HG03439 (cell line): ENCODE results near the gene SACS.
"Not testable (repeated sequence)": the region's sequence is repeated elsewhere in the genome, so short reads cannot be mapped to it uniquely, and the experiment has no call there.

Experiments used
- ATAC-seq: cut with Tn5 transposase; IDR thresholded peaks from one replicate; pipeline ENCODE4 v1.9.1; 2021; ENCODE audit warnings: mild to moderate bottlenecking, moderate library complexity; ENCODE audit not compliant: unreplicated experiment

SACS gene

DNA sequence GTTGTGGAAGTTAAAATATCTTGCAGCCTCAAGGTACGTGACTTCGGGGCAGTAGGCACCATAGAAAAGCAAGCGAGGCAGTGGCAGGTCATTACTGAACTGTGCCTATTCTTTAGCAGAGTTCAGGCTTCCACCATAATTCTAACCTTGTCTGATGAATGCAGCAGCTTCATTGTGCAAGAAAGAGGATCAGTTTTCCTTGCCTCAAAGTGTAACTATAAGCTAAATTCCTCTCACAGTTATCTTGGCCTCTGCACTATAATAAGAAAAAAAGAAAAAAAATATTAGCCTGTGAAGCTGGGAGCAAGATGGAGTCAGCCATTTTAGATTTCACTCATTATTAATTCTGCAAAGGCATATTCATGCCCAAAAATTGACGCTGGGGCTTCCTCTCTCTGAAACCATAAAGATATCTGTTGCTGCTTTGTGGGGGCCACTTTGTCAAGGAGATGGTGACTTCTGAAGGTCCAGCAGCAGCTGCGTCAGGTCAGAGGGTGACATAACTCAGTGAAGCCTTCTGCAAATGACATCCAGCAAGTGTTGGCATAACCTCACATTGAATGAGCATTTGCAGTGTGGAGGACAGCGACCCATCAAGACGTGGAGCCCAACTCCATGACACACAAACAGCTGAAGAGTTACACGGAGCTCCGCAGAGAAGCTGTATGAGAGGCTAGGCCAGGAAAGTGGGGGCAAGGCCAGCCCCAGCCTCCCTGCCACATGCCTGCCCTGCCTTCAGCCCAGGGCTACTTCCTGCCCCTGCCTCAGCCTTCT, 23.1 kb upstream of the SACS start:
- no peak for ATAC-seq

DNA sequence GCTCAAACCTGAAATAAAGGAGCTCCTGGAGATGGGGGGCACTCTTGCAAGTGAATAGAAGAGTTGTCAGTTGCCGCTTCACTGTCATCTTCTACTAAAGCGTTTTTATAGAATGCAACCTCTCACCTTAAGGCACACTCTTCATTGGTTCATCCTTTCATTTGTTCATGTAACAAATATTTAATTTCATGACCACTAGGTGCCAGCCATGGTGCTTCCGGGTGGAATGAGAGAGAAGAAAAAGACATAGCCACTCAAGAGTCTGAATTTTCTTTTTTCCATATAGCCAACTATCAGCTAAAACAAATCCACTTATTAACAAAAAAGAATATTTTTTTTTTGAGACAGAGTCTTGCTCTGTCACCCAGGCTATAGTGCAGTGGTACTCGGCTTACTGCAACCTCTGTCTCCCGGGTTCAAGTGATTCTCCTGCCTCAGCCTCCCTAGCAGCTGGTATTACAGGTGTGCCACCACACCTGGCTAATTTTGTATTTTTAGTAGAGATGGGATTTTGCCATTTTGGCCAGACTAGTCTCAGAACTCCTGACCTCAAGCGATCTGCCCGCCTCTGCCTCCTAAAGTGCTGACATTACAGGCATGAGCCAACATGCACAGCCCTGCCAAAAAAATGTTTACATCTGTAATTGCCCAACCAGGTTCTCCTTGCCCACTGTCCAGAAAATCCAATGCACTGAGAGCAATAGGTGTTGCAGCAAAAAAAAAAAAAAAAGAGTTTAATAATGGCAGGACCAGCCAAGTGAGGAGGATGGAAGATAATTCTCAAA, 22.1 kb upstream of the SACS start:
- ATAC-seq, result no peak

DNA sequence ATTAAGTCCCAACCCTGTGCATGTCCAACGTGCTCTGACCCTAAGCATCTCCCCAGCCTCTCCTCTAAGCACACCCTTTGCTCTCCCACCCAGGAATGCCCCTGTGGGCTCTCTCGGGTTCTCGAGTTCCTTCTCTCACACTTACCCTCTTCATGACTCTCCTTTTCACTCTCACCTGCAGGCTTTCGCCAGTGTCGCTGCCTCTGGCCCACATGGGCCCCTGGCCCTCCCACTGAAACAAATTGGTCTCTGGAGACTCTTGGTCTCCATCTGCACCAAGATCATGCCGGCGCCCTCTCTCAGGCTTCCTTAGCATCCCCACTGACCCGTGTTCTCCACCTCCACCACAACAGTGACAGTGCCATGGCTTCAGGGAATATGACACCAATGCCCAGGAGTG, 19.6 kb upstream of the SACS start:
- ATAC-seq, result no peak

DNA sequence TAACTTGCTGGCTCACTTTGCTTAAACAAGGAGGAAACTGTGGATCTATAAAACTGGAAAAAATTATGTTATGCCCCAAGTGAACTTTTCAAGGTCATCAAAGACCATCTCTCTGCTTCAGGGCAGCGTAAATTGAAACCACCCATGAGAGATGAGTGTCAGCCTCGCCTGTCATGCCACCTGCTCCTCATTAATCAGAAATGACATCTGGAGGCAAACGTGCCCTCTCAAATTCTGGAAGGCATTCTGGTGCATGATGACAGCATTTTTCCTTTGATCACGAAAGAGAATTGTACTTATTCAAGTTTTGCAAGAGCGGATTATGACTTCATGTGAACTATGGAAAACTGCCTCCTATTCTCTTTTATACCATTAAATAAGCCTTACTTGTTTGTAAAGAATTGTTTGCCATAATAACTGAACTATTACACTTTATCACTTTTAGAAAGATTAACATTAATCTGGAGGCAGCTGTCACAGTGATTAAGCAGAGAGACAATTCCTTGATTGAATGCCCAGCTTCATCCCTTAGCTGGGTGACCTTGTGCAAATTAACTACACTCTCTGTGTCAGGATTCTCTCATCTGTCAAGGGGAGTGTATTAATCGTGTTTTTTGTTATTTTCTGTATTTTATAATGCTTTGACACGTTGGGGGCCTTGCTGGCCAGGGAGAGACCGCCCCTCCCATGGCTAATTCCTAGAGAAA, 17.0 kb upstream of the SACS start:
- no peak for ATAC-seq

DNA sequence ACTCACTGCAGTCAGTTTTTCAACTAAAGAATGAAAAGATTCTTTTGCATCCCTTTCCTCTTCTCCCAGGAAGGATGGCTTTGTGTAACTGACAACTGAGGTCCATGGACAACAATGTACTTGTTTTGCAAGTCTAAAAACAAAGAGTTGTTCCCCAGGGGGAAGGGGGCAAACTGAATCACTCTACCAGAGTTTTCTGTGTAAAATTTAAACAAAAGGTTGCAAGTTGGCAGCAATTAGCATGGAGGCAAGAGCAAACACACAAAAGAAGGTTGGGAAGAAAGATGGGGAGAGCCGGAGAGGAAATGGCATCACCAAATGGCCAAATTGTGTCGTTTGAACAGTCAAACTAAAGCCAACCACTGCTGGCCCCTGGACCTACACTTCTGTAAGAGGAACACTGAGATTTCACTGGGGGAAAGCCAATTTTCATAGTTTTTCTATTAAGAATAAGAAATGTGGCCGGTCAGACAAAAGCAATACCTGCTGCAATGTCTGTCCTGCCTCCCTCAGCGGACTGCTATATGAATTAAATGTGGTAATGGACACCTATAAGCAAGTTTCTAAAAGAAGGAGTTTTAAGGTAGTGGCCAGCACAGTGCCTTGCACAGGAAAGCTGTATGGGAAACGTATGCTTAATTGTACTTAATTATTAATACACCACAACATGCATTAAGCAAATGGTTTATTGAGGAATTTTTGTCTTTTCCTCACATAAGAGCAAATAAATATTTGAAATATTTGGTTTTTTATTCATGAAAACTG, 16.1 kb upstream of the SACS start:
- no peak for ATAC-seq

DNA sequence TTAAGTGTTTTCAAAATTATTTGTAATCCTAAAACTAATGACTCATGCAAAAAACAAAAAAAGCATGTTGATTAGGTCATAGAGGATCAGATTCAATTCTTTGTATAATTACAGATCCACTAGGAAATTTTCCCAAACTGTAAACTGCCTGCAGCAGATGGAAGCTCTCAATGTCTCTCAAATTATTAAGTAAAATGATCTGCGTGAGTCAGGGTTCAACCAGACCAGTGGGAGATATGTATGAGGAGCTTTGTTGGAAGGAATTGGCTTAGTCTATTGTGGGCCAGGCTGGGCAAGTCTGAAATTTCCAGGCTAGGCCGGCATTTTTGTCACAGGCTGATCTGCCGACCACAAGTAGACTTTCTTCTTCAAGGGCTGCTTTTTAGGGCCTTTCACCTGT, 14.4 kb upstream of the SACS start:
- no peak for ATAC-seq

DNA sequence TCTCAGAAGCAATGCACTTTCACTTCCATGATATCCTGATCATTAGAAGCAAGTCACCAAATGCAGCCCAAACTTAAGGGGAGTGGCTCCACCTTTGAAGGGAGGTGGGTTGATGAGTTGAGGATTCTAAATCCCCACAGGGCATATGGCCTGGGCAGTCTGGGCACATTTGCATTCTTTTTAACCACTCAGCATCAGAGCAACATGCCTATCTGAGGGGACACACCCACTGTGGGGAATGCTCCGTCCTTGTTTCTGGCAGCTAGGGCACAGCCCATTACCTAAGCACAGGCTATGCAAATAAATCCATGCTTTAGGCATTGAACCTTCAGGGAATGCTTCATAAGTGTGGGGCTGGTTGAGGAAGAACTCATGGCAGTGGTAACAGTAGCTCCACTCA, 12.3 kb upstream of the SACS start:
- no peak for ATAC-seq

DNA sequence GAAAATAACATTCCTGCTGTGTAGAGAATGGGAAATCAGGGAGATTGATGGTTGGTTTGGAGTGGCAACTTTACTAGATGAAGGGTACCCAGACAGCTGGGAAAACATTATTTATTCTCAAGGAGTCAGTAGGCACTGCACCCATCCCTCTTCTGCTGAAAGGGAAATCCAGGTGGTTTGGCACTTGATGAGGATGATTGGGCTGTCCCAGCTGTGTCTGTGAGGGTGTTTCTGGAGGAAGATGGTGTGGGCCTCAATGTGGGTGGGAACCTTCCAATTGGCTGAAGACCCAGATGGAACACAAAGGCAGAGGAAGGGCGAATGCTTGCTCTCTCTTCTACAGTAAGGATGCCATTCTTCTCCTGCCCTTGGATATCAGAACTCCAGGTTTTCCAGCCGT, 10.4 kb upstream of the SACS start:
- no peak for ATAC-seq

DNA sequence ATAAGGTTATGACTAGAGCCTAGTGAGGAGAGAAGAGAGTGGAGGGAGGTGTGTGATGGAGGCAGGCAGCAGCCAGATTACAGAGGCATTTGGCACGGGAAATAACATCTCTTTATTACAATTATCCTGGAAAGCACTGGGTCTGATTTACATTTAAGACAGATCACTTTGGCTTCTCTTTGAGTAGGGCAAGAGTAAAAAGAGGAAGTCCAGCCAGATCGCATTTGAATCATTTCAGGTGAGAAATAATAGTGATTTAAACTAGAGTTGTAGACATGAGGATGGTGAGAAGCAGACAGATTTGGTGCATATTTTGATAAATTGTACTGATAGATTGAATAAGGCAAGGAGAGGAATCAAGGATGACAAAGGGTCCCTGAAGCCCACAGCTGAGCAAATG, 9.6 kb upstream of the SACS start:
- no peak for ATAC-seq

DNA sequence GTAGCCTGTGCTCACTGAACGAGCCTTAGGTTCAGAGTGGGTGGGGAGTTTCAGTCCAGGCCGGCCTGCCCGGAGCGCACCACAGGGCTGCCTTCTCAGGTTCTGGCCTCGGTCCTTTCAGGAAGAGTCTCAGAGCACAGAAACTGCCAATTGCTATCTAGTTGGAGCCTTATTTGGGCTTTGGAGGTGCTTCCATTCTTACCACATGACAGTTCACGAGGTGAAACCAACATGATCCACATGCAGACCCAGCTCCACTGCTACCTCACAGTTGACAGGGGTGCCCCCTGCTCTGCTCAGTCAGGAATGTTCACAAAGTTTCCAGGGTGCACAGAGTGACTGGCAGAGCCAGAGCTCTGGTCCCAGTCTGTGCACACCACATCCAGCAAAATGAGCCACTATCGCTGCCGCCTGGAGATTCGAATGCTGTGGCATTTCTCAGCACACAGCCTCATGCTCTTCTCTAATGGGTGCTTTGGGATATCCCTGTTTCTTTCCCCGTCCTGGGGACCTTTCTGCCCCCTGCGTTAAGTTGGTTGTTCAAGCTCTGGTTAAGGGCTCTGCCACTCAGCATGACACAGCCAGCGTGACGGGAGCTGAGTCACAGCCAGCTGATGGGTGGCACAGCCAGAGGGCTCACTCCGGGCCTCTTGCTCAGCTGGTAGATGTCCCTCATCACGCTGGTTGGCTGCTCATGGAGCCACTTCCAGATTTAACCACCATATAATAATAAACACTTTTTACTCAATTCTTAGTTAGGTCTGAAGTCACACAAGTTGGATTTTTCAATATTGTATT, 7.5 kb upstream of the SACS start:
- no peak for ATAC-seq

DNA sequence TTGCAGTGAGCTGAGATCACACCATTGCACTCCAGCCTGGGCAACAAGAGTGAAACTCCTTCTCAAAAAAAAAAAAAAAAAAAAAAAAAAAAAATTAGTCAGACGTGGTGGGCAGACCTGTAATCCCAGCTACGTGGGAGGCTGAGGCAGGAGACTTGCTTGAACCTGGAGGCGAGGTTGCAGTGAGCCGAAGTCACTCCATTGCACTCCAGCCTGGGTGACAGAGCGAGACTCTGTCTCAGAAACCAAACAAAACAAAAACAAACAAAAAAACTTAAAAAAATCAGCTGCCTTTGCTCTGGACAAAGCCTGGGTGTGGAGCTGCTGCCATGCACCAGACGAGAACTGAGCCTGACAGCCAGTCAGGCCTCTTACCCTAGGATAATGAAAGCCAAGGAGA, 6.8 kb upstream of the SACS start:
- not testable (repeated sequence) for ATAC-seq

DNA sequence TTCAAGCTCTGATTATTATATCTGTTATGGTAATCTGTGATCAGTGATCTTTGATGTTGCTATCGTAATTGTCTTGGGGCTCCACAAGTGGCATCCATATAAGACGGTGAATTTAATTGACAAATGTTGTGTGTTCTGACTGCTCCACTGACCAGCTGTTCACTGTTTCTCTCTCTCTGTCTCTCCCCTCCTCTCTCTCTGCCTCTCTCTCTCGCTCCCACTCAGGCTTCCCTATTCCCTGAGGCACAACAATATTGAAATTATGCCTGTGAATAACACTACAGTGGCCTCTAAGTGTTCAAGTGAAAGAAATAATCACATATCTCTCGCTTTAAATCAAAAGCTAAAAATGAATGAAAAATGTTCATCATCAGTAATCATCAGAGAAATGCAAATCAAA, 4.4 kb upstream of the SACS start:
- ATAC-seq, result no peak

DNA sequence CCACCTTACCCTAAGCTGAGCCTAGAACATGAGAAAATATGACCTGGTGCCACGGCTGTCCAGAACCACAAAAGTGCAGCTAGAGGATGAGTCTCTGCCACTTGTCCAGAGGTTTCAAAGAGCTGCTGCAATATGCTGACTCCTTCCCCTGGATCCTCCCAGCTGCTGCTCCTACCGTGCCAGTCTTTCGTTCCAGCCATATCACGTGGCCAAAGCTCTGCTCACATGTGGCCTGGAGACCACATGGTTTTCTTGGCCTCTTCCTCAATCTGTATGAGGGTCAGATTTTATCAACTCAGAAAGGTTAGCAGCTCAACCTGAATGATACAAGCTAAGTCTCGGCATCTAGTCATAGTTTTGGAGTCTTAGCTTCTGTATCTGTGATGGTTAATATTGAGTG, 3.2 kb upstream of the SACS start:
- ATAC-seq, result no peak

DNA sequence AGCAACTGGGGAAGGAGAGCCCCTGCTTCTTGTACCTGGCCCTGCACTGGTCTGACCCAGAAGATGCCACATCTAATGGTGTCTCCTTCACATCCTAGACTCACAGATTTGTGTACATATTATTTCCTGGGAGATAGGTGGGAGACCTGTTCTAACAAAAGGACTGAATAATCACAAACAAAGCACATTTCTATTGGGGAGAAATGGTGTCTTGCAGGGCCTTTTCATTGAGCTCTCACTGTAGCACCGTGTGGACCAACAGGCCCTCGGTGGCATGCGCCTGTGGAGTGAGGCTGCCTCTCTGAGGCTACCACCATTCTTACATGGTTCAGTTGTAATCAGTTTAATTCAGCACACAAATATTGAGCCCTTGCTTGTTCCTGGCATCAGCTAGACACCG, 989 bp upstream of the SACS start:
- no peak for ATAC-seq

DNA sequence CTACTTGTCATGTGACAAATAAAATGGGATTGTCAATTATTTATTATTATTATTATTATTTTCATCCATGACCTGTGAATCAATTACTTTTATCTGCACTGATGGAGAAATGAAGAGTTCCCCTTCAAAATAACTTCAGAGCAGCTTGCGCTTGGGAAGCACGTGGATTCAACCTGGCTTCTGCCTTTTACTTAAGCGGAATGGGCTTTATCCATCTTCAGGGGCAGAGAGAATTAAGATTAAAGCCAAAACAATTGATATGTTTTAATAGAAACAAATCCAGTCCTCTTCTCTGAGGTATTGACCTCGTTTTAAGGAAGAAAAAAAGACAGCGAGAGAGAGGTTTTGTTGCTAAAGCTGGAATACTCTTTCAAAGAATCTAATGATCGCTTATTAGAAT, 876 bp downstream of the SACS start:
- ATAC-seq, result no peak

DNA sequence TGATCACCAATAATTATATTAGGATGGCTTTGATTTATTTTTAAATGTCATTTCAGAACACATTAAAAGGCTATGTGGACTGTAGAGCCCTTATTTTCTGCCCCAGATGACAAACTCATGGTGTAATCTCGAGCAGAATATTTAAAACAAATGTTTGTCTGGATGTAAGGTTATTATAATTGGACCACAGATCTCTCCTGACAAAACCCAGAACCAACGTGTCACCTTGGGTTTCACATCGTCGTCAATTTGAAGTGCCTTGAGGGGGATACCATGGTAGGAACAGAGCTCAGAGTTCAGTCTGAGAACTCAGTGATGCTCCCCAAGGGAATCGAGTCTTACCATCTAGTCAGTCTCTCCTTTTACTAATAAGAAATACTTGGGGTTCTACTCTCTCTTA, 2.8 kb downstream of the SACS start:
- ATAC-seq, result no peak

DNA sequence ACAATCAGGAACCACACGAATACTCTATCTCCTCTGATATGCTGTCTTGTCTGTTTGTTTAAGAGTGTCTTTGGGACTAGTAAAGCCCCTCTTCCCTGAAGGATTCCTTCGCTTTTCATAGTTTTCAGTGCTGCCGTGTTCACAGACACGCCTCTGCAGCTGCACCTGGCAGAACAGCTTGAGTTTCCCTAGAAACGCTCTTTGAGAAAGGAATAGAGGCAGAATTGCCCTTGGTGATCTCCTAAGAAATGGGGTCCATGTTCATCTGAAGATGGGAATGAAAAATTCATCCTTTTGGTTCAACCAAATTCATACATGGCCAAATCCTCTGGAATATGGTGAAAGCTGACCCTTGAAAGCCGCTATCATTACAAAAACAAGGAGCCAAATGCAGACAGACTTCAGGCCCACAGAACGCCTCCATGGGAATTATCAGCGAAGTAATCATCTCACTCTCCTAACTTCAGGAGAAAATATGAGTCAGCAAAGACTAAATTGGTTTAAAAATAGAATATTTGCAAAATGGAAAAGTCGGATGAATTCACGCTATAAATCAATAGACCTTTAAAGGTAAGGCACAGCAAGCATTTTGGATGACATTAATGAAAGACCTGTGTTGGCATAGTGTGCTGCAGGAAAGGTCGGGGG, 5.5 kb downstream of the SACS start:
- ATAC-seq, result no peak

DNA sequence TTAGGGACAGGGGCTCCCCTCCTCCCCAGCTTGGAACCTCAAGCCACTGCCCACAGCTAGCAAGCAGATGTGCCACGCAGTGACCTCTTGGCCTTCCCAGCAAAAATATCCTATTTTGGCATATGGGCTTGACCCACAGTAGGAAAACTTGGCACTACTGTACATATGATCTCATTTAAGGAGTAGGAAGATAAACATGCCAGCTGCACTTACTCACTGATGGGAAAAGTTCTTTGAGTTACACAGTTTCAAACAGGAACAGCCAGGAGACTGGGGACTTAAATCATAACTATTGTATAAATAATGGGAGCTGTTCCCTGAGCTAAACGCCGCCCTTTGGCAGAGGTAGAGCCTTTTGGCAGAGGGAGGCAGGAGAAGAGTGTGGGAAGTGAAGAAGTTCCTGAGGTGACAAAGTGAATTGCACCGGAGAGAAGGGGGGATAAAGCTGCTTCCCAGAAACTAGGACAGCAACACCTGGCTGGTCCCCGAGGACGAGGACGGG, 6.1 kb downstream of the SACS start:
- no peak for ATAC-seq

DNA sequence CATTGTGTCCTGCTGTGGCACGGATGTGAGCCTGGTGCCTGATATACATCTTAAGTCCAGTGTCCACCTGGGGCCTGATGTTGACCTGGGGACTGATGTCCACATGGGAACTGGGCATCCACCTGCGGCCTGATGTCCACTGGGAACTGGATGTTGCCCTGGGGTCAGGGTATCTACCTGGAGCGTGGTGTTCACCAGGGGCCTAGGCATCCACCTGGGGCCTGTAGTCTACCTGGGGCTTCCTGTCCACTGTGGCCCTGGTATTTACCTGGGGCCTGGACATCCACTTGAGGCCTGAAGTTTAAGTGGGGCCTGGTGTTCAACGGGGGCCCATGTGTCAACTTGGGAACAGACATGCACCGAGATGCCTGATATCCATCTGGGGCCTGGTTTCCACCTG, 11.9 kb downstream of the SACS start:
- no peak for ATAC-seq
